HepG2 (cell line): ENCODE results near the gene PTPRCAP. TPM values are rescaled to one million over a fixed set of nuclear protein-coding genes. Genes with fewer than 3 reads are reported as not detected.

ENCODE experiments used
- ARNTL ChIP-seq: sonication (generic); formaldehyde crosslinking; IDR thresholded peaks from 2 replicates; pipeline ENCODE4 v1.4.0; 2020; ENCODE audit warnings: mild to moderate bottlenecking, missing genetic modification reagents
- ASH2L ChIP-seq: fragments of 300-600, 200-600 bp; sonication (generic); IDR thresholded peaks from 2 replicates; pipeline ENCODE4 v1.7.0; 2017; ENCODE audit warnings: low read depth, mild to moderate bottlenecking, moderate library complexity, mixed read lengths, low read length; ENCODE audit not compliant: insufficient read length
- CEBPG ChIP-seq: IDR thresholded peaks from 2 replicates; pipeline ENCODE4 v1.6.1; 2016
- CSRNP1 ChIP-seq: sonication (generic); formaldehyde crosslinking; IDR thresholded peaks from 2 replicates; pipeline ENCODE4 v1.8.1; 2023; ENCODE audit warnings: mild to moderate bottlenecking, missing genetic modification reagents
- HDAC2 ChIP-seq: sonication (generic); formaldehyde crosslinking; IDR thresholded peaks from 2 replicates; pipeline ENCODE4 v1.4.0; 2020; ENCODE audit warnings: missing genetic modification reagents
- HMG20A ChIP-seq: IDR thresholded peaks from 2 replicates; pipeline ENCODE4 v1.6.1; 2016; ENCODE audit warnings: borderline replicate concordance
- HNF4G ChIP-seq, 2 experiments: sonication (generic) in 1 of 2; formaldehyde crosslinking in 1 of 2; IDR thresholded peaks; 2 replicates each; pipeline versions ENCODE4 v1.4.0 to v1.6.1; 2011 to 2020; ENCODE audit warnings: borderline replicate concordance in 2 of 2, low read depth in 2 of 2, mild to moderate bottlenecking in 2 of 2, low read length in 1 of 2, missing genetic modification reagents in 1 of 2, moderate library complexity in 1 of 2
- HNRNPK ChIP-seq: fragments of 200-400 bp; formaldehyde crosslinking; IDR thresholded peaks from 2 replicates; pipeline ENCODE4 v1.6.1; 2018; ENCODE audit warnings: low read length, low read depth, moderate library complexity, mild to moderate bottlenecking; ENCODE audit not compliant: poor library complexity, severe bottlenecking
- KIAA2018 ChIP-seq: sonication (generic); formaldehyde crosslinking; IDR thresholded peaks from 2 replicates; pipeline ENCODE4 v1.5.0; 2020; ENCODE audit warnings: mild to moderate bottlenecking, missing genetic modification reagents, borderline replicate concordance
- MTF2 ChIP-seq: sonication (generic); formaldehyde crosslinking; IDR thresholded peaks from 2 replicates; pipeline ENCODE4 v1.5.0; 2020; ENCODE audit warnings: missing genetic modification reagents, borderline replicate concordance
- PHF8 ChIP-seq: sonication (generic); formaldehyde crosslinking; IDR thresholded peaks from 2 replicates; pipeline ENCODE4 v1.5.0; 2020; ENCODE audit warnings: missing genetic modification reagents
- SIN3B ChIP-seq: fragments of 150-350 bp; IDR thresholded peaks from 2 replicates; pipeline ENCODE4 v1.6.1; 2014; ENCODE audit warnings: low read length
- TBP ChIP-seq: sonication (generic); formaldehyde crosslinking; IDR thresholded peaks from 2 replicates; pipeline ENCODE4 v1.5.0; 2020; ENCODE audit warnings: missing genetic modification reagents
- ZMAT3 ChIP-seq: sonication (generic); formaldehyde crosslinking; conservative IDR thresholded peaks from 2 replicates; pipeline ENCODE4 v1.7.0; 2021; ENCODE audit warnings: missing genetic modification reagents
- ZNF350 ChIP-seq: sonication (generic); formaldehyde crosslinking; IDR thresholded peaks from 2 replicates; pipeline ENCODE4 v1.4.0; 2020; ENCODE audit warnings: mild to moderate bottlenecking, low read depth, missing genetic modification reagents, borderline replicate concordance
- ZNF570 ChIP-seq: sonication (generic); formaldehyde crosslinking; IDR thresholded peaks from 2 replicates; pipeline ENCODE4 v1.4.0; 2020; ENCODE audit warnings: mild to moderate bottlenecking, missing genetic modification reagents, borderline replicate concordance
- ZNF639 ChIP-seq: conservative IDR thresholded peaks from 2 replicates; pipeline ENCODE4 v1.6.1; 2018; ENCODE audit warnings: missing genetic modification reagents
- polyA plus RNA-seq, 8 experiments: library from polyadenylated mRNA; depleted of rRNA in 3 of 8; stranded (reverse) in 7 of 8; unstranded in 1 of 8; fragments of >200 nt; fragmentation: Illumina TruSeq in 4 of 8; extraction: Trizol in 4 of 8; gene quantifications; 2 replicates each; pipeline versions ENCODE4 v1.2.1 to v1.2.3, GENCODE V29; 2011 to 2016; ENCODE audit warnings: low read depth in 4 of 8, missing spikeins in 1 of 8, mixed read lengths in 1 of 8; ENCODE audit not compliant: insufficient read depth in 1 of 8
- total RNA-seq, 5 experiments: library from RNA; depleted of rRNA; stranded (reverse); fragments of >200 nt; fragmentation: Illumina TruSeq; extraction: Trizol; gene quantifications; 2 replicates each; pipeline ENCODE4 v1.2.3, GENCODE V29; 2016; ENCODE audit warnings: low read depth in 1 of 5

The PTPRCAP gene
- total and polyA plus RNA-seq, 2 of the 13 experiments (the other 11 are each of a cell fraction or from before 2014, with no cell fraction given) = 0.60 to 0.70 TPM

- TF ChIP-seq ARNTL (CRISPR knock-in tag) (peak; percentile 74), HNRNPK (peak; percentile 35), ZNF350 (CRISPR knock-in tag) (peak; percentile 83), PHF8 (peak; percentile 84), HMG20A (no peak), HNF4G (IDR thresholded peaks at IDR 0.05; ENCODE audit: borderline replicate concordance, low read depth, low read length) (no peak), HNF4G (CRISPR knock-in tag; IDR thresholded peaks at IDR 0.05; ENCODE audit: borderline replicate concordance, low read depth) (0 out of 2 replicates have a peak, but pooled peaks have one; percentile 37), SIN3B (peak; percentile 87), CSRNP1 (CRISPR knock-in tag) (peak; percentile 75), ZNF639 (CRISPR knock-in tag) (peak; percentile 89; the same call in 1 of the 2 replicates), CEBPG (CRISPR knock-in tag) (peak; percentile 92), ASH2L (peak; percentile 81), MTF2 (CRISPR knock-in tag) (no peak), ZMAT3 (CRISPR knock-in tag) (peak; percentile 56; the same call in 1 of the 2 replicates), ZNF570 (CRISPR knock-in tag) (0 out of 2 replicates have a peak, but pooled peaks have one; percentile 56), HDAC2 (CRISPR knock-in tag) (peak; percentile 74), TBP (CRISPR knock-in tag) (no peak), KIAA2018 (CRISPR knock-in tag) (0 out of 2 replicates have a peak, but pooled peaks have one; percentile 27)
Observed at GRCh38 chr11:67428052-67429001, 9.2 kb downstream of the PTPRCAP start, which contains the start of gene RPS6KB2 (continued).
